IPS-18a (cell line): ENCODE measurements around the gene ABCA1.

Experiments
- H3K27ac ChIP-seq: one replicate; pipeline ENCODE4 v1.5.1; 2013; ENCODE audit warnings: low read length
- H3K27me3 ChIP-seq: one replicate; pipeline ENCODE4 v1.6.1; 2013; ENCODE audit warnings: mild to moderate bottlenecking, low read length; ENCODE audit not compliant: control insufficient read depth, insufficient read depth
- H3K36me3 ChIP-seq: one replicate; pipeline ENCODE4 v1.6.1; 2013; ENCODE audit warnings: low read depth, low read length; ENCODE audit not compliant: control insufficient read depth
- H3K4me1 ChIP-seq: one replicate; pipeline ENCODE4 v1.6.1; 2013; ENCODE audit warnings: low read depth, low read length; ENCODE audit not compliant: control insufficient read depth
- H3K4me3 ChIP-seq: one replicate; pipeline ENCODE4 v1.5.1; 2013; ENCODE audit warnings: low read length
- H3K9ac ChIP-seq: one replicate; pipeline ENCODE4 v1.6.1; 2013; ENCODE audit warnings: mild to moderate bottlenecking, low read length, moderate library complexity
- H3K9me3 ChIP-seq: one replicate; pipeline ENCODE4 v1.6.1; 2013; ENCODE audit warnings: low read depth, low read length; ENCODE audit not compliant: control insufficient read depth

ABCA1 gene

DNA sequence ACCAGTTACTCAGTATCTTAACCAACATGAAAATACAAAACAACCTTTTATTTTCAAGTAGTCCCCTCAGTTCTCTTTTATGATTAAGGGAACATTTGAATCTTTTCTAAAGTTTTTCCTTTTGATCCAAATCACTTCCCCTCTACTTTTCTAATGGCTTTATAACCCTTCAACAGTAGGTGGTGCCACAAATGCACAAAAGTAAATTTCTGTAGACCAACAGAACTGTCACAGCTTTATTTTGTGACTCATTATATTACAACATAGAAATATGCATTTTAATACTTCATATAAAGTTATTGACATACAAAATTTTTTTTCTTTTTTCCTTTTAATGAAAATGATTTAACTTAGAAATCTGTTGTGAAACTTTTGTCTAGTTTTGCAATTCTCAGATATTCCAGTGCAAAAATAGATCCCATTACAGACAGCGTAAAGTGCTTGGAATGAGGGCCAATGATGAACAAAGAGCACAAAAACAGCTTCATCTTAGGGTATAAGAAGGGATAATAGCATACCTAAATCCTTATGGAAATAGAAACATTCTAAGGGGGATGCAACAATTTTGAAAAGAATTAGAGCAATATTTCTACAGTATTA lies 147.1 kb downstream of the ABCA1 start:
- no peak overlapping the region for H3K9ac ChIP-seq
- H3K4me3 ChIP-seq, result no peak overlapping the region
- H3K27me3 ChIP-seq, result no peaks in the 10 kb centered on the region
- H3K36me3 ChIP-seq, result peaks cover 17% of the 10 kb centered on the region
- no peaks in the 10 kb centered on the region for H3K9me3 ChIP-seq
- no peak overlapping the region for H3K27ac ChIP-seq
- H3K4me1 ChIP-seq, result no peaks in the 10 kb centered on the region

GRCh38 chr9:104779946-104780535 lies 147.9 kb downstream of the ABCA1 start:
- H3K4me1 ChIP-seq, result no peaks in the 10 kb centered on the region
- H3K27ac ChIP-seq, result no peak overlapping the region
- H3K36me3 ChIP-seq, result peaks cover 8% of the 10 kb centered on the region
- H3K9ac ChIP-seq, result no peak overlapping the region
- no peaks in the 10 kb centered on the region for H3K27me3 ChIP-seq
- no peak overlapping the region for H3K4me3 ChIP-seq
- H3K9me3 ChIP-seq, result no peaks in the 10 kb centered on the region

- Histone ChIP-seq H3K36me3 (peaks cover 7% of the 10 kb centered on the region), H3K4me3 (no peak overlapping the region), H3K27ac (no peak overlapping the region), H3K27me3 (no peaks in the 10 kb centered on the region), H3K9ac (no peak overlapping the region), H3K9me3 (no peaks in the 10 kb centered on the region), H3K4me1 (no peaks in the 10 kb centered on the region)
Observed at GRCh38 chr9:104779334-104779733, 148.6 kb downstream of the ABCA1 start.

- H3K27ac ChIP-seq, result no peak overlapping the region
- no peaks in the 10 kb centered on the region for H3K27me3 ChIP-seq
- H3K4me1 ChIP-seq, result no peaks in the 10 kb centered on the region
- no peak overlapping the region for H3K9ac ChIP-seq
- H3K9me3 ChIP-seq, result no peaks in the 10 kb centered on the region
- H3K4me3 ChIP-seq, result no peak overlapping the region
- H3K36me3 ChIP-seq, result peaks cover 3% of the 10 kb centered on the region
Observed at GRCh38 chr9:104778802-104779201, 149.2 kb downstream of the ABCA1 start.

GRCh38 chr9:104776797-104777196 lies 151.2 kb downstream of the ABCA1 start:
- H3K4me3 ChIP-seq, result no peak overlapping the region
- H3K9ac ChIP-seq, result no peak overlapping the region
- H3K27ac ChIP-seq, result no peak overlapping the region
- H3K27me3 ChIP-seq, result no peaks in the 10 kb centered on the region
- H3K36me3 ChIP-seq, result no peaks in the 10 kb centered on the region
- H3K4me1 ChIP-seq, result no peaks in the 10 kb centered on the region
- no peaks in the 10 kb centered on the region for H3K9me3 ChIP-seq

DNA sequence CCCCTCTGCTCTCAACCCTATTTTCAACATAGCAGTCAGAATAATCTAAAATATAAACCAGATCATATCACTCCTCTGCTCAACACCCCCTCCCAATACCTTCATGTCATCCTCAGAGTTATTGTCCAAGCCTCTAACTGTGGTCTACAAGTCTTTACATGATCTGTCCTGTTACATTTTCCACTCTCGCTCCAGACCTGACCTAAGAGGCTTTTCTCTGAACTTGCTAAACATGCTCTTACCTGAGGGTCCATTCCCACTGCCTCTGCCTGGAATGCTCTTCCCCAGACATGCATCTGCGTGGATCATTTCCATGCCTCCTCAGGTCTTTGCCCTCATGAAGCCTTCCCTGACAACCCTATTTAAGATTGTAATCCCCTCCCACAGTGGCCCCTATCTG lies 152.0 kb downstream of the ABCA1 start:
- Histone ChIP-seq H3K27ac (no peak overlapping the region), H3K4me3 (no peak overlapping the region), H3K27me3 (no peaks in the 10 kb centered on the region), H3K36me3 (no peaks in the 10 kb centered on the region), H3K4me1 (no peaks in the 10 kb centered on the region), H3K9ac (no peak overlapping the region), H3K9me3 (no peaks in the 10 kb centered on the region)

DNA sequence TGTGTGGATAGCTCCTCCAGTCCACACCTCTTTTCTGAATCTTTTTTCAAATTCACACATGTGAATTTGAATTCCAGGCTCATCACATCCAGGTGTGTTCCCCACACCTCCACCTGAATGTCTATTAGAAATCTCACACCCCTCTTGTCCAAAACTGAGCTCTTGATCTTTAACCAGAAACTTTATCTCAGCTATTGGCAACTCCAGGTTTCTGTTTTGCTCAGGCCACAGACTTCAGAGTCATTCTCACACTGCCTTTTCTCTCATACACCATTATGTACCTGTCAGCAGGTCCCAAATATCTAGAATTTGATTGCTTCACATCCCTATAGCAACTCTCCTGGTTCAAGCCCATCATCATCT lies 152.4 kb downstream of the ABCA1 start:
- Histone ChIP-seq H3K27ac (no peak overlapping the region), H3K36me3 (no peaks in the 10 kb centered on the region), H3K27me3 (no peaks in the 10 kb centered on the region), H3K9ac (no peak overlapping the region), H3K4me3 (no peak overlapping the region), H3K4me1 (no peaks in the 10 kb centered on the region), H3K9me3 (no peaks in the 10 kb centered on the region)

GRCh38 chr9:104774831-104775573 lies 153.0 kb downstream of the ABCA1 start:
- Histone ChIP-seq H3K9me3 (no peaks in the 10 kb centered on the region), H3K4me3 (no peak overlapping the region), H3K36me3 (no peaks in the 10 kb centered on the region), H3K4me1 (no peaks in the 10 kb centered on the region), H3K27me3 (no peaks in the 10 kb centered on the region), H3K27ac (no peak overlapping the region), H3K9ac (no peak overlapping the region)

DNA sequence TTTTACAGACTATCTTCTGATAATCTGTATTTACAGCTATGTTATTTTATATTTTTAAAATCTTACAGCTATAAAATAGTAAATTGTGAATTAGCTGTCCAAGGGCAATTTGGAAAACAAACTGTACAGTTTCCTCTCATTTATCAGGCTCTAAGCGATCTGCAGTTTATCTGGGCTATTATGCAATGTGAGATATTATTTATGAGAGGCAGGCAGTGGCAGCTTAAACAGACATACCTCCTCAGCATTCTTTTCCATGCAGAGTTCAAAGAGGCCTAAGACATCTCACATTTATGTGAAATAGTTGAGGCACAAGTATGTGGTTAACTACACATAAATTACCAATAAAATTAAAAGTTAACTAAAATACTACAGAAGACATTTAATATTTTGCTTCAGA lies 153.8 kb downstream of the ABCA1 start:
- Histone ChIP-seq H3K9ac (no peak overlapping the region), H3K9me3 (no peaks in the 10 kb centered on the region), H3K4me1 (no peaks in the 10 kb centered on the region), H3K27ac (no peak overlapping the region), H3K36me3 (no peaks in the 10 kb centered on the region), H3K27me3 (no peaks in the 10 kb centered on the region), H3K4me3 (no peak overlapping the region)

- H3K36me3 ChIP-seq, result no peaks in the 10 kb centered on the region
- H3K9me3 ChIP-seq, result no peaks in the 10 kb centered on the region
- no peaks in the 10 kb centered on the region for H3K27me3 ChIP-seq
- no peak overlapping the region for H3K9ac ChIP-seq
- no peak overlapping the region for H3K27ac ChIP-seq
- H3K4me1 ChIP-seq, result no peaks in the 10 kb centered on the region
- no peak overlapping the region for H3K4me3 ChIP-seq
Observed at GRCh38 chr9:104772714-104773510, 155.0 kb downstream of the ABCA1 start.

DNA sequence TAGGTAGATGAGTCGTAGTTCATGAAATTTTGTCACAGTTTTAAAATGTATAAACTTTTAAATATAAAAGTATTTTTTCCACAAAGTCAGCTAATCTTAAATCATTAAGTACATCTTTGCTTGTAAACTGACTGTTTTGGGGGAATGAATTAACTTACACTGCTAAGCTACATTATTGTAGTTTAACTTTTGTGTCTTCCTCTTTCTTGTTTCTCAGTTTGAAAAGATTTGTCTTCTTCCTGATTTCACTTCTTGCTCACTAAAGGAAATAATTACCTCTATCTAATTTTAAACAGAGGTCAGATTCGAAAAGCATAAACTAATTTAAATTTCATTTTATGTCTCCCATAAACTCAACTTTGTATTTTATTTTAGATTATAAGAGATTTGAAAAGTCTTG lies 158.3 kb downstream of the ABCA1 start:
- Histone ChIP-seq H3K27me3 (peaks cover 7% of the 10 kb centered on the region), H3K4me1 (no peaks in the 10 kb centered on the region), H3K27ac (no peak overlapping the region), H3K9ac (no peak overlapping the region), H3K9me3 (no peaks in the 10 kb centered on the region), H3K4me3 (no peak overlapping the region), H3K36me3 (no peaks in the 10 kb centered on the region)
